HG02642 (cell line): Measurements from ENCODE around the gene POLR2M.

Experiments used
- ATAC-seq: cut with Tn5 transposase; IDR thresholded peaks from one replicate; pipeline ENCODE4 v1.9.1; 2021; ENCODE audit warnings: mild to moderate bottlenecking; ENCODE audit not compliant: unreplicated experiment, poor library complexity

Gene POLR2M

DNA sequence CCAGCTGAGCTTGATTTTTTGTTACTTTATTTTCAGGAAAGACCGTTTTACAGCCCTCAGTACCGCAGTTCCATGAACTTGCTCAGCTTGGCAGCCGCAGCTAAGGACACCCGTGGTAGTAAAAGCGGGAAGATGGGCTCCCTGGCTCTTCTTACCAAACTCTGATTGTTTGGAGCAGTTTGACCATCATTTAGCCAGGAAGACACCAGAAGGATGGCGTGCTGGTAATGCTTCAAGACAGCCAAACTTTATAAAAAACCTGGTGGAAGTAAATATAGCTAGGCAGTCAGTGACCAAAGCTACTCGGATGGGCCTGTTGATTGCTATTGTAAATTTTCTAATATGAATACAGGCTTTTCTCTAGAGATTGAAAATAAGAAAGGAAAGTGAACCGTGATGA is 28.9 kb downstream of the POLR2M start:
- no peak for ATAC-seq

DNA sequence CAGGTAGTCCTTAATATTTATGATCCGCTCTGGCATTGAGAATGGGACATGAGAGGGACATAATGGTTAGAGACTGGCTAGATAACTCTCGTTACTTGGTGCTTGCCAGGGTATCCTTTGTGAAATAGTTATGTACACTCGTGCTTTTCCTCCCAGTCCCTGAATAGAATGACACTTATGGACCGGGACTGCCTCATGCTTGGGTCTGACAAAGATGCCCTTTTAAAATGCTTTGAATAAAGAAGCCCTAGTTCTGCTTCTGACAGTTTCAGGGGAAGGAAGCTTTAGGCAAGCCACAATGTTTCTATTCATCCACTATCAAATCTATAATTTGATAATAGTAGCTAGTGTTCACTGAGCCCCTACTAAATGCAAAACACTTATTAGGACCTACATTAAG is 29.4 kb downstream of the POLR2M start:
- ATAC-seq: no peak

GRCh38 chr15:57736591-57736990 is 30.1 kb downstream of the POLR2M start:
- ATAC-seq: no peak

- ATAC-seq: no peak
Observed at GRCh38 chr15:57738734-57739237, 32.3 kb downstream of the POLR2M start.

DNA sequence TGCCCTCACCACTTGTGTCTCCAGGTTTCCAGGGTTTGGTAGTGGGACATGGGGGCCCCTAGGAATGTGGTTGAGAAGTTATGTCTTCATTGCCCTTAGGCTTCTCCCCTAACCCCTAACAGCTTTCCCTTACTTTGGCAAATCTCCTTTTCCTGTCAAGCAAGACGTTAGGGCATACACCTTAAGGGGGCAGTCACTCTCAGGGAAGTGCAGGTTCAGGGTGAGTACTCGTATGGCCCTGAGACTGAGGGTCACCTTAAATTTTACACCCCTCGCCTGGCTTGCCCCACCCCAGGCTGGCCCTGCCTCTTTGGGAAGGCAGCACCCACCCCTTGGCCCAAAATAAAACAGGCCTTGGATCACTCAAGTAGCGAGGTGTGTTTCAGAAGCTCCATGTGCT is 33.5 kb downstream of the POLR2M start:
- no peak for ATAC-seq

DNA sequence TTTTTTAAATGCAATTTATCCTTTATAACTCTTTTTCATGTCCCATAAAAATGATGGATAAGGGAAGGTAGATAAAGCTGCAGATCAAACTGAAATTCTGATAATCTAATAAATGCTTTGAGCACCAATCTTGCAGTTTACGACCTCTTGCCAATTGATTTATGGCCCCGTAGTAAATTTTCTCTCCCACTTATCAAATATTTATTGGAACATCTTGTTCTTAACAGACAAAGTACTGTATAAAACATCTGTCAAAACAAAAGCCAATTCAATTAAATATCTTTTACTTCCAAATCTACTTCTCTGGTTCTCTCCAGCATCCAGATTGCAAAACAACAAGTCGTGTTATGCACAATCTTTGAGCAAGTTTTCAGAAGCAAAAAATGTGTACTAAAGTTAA is 34.6 kb downstream of the POLR2M start:
- ATAC-seq: no peak

GRCh38 chr15:57743424-57743823 is 36.9 kb downstream of the POLR2M start:
- ATAC-seq: no peak

- no peak for ATAC-seq
Observed at GRCh38 chr15:57746786-57747185, 40.3 kb downstream of the POLR2M start.

DNA sequence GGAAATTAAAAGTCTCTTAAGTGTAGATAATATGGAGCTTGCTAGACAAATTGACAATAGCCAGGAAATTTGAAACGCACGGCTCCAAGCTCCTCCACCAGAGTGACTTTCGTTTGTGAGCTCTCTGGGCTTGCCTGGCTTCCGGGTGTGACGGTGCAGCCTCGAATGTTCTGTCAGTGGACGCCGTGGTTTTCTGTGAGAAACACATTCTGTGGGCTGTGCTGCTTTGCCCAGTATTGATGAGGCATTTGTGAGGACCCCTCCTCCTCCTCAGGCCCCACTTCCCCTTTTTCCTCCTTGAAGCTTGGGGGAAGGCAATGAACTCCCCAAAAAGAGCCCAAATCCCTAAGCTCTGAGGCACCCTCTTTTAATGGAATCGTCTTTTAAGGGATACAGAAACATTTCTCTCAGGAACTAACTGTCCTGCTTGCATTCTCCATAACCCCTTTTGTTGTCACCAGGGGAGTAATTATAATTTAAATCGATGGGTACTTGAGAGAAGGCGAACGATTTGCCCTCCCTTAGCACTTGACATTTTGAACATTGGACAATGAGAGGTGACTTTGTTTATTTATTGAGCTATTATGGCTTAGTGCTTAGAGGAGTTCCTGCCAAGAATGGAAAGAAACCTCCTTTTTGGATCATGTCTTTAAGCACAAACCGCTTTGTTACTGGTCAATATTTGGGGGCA is 40.8 kb downstream of the POLR2M start:
- no peak for ATAC-seq

DNA sequence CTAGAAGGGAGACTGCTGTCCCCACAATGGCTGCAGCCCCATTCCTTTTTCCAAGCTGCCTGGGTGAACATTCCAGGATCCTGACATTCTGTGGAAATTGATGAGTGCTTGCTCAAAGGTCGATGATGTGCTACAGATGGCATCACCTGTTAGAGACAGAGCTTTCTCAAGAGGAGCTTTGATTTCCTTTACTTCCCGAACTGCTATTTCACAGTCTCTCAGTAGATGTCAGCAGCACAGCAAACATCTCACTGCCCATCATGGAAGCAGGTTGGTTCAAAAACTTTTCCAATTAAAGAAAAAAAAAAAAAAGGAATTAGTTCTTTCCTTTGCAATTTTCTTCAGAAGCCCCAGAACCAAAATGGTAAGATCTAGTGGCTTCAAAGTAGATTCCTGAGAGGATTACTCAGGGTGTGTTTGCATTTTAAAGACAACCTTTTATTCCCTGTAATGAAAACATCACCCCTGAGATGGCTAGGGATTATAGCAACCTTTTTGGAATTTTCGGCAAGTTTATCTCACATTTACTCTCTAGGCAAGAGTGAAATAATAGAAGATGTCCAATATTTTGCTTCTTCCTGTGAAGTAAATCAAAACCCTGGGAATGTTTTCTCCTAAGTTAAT is 44.8 kb downstream of the POLR2M start:
- no peak for ATAC-seq

DNA sequence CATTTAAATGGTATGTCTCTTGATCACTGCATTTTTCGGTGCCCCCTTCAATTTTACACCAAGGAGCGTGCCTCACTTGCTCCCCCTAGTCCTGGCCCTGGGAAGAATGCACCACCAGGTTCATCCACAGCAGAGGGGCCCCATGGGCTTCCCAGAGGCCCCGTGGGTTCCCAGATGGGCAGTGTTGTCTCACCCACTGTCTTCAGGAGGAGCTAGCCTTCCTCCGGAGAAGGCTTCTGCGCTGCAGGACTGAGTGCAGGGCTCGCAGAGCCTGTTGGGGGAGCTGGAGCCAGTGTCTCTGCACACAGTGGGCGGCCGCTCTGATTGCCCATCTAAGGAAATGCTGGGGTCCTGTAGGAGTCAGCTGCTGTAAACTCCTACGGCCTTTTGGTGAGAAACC is 45.9 kb downstream of the POLR2M start:
- no peak for ATAC-seq

DNA sequence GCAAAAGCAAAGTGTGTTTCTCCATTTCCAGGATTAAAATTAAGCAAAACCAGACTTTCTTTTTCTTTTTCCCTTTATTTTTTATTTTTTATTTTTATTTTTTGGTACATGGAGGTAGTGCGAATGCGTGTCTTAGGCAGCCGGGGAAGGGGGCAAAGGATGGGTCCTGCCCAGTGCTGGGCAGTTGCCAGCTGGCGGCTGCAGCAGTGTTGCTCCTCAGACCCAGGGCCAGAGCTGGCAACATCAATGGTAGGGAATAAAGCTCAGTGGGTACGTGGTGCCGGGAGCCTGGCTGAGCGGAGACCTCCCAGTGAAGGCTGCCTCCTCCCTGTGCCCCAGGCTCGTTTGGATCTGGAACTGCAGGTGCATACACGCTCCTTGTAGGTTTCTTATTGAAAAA is 46.3 kb downstream of the POLR2M start:
- ATAC-seq: no peak

DNA sequence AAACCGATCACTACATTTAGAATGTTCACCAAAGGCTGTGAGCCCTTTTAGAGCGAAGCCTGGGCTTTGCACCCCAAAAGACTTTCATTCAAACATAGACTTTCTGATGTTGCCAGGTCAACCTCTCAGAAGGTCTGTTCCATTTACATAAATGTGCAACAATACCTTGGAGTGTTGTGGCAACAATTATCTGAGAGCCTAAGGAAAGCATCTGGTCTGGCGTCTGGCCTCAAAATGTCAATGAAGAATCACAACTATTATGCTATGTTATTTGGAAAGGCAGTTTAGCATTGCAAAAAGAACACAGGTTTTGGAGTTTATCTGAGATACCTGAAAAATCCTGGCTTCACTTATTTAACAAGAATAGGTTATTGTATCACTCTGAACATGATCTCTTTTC is 50.0 kb downstream of the POLR2M start:
- no peak for ATAC-seq

DNA sequence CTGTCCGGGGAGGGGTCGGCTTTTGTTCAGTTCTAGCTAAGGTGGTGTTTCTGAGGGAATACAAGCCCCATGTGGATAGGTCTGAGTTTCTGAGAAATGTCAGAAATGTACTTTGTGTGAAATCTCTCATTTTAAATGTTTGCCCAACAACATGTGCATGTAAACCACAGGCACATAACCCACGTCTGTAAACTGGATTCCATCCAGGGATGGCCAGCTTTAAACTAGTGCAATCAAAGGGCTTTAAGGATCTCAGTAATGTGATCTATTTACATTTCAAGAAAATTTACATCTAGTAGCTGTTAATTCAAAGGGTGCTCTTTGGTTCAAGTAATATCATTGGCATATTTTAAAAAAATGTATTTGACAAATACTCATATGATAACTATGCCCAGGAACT is 52.0 kb downstream of the POLR2M start:
- ATAC-seq: no peak

- no peak for ATAC-seq
Observed at GRCh38 chr15:57761562-57761961, 55.0 kb downstream of the POLR2M start.

DNA sequence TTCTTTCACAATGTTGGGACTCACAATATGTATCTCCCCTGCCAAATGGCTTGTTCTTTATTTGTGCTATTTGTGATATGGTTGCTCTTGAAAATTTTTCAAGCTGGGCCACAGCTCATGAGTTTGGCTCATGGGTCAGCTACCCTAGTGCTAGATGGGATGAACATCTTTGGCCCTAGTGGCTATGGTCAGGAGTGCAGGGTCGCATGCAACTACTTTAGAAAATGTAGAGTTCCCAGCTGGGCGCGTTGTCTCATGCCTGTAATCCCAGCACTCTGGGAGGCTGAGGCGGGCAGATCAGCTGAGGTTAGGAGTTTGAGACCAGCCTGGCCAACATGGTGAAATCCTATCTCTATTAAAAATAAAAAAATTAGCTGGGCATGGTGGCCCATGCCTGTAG is 55.8 kb downstream of the POLR2M start:
- no peak for ATAC-seq

DNA sequence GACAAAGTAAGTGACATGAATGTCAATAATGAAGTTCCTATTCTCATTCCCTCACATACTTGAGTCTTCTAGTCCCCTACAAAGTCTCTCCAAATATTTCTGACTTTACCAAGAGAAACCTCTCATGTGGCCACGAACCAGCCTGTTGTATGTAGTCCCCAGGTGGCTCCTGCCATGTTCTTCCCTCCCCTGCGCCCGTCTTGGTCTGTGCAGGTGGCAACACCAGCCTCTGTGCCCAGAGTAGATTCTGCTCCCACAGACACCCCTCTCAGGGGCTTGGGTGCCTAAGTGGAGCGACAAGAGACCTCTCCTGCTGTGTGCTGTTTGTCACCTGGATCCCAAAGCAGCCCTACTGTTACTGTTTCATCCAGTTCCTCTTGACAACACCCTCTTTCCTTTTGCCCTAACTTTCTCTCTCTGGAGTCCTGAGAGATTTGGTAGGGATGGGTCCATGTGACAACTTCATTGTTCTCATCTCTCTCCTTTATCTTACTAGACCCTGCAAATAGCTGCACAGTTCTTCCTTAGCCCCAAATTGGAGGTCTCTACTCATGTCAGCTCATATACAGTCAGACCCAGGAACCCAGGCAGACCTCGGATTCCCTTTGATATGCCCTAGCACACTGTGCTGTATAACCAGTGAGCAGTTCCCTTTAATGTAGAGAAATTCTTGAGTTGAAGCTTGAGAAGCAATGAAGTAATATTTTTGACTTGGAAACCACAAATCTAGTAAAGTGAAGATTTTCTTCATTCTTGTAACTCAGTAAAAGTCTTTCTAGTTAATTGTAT is 56.9 kb downstream of the POLR2M start:
- ATAC-seq: no peak
